ENCODE data around the gene ACR.
A peak's percentile ranks its signal among the peaks of the same experiment; 100 is the strongest.
"Not testable (repeated sequence)": the region's sequence is repeated elsewhere in the genome, so short reads cannot be mapped to it uniquely, and the experiment has no call there.

Gene ACR

DNA sequence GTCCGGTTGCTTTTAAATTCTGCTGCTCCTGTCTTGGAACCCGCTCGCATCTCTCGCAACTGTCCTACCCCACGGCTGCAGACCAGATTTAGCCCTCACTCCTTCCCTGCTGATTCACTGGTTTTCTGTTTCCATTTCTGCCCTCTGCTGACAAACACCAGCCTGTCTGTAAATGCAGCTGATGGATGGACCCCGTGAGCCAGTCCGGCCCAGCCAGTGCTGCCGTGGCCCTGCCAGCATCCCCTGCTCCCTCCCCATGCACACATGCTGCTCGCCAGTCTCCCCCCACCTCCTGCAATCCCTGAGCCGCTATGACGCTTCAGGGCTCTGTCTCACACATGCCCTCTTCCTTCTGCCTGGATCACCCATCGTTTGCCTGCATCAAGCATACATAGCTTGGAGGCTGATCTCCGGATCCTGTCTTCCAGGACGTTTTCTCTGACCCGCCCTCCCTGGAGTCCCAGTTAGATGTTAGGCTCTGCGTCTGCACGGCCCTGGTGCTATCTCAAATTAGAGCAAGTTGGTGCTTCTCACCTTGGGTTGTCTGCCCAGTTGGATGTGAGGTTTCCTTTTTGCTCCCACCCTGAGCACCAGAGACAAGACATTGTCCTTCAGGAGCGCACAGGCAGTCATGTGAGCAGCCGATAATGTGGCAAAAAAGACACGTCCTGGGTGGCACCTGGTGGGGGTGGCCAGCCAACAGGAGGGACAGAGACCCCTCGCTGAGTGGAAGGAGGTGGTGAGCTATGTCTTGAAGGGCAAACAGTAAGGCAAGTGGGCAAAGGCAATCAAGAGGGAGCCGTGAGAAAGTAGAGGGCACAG, 4.3 kb upstream of the ACR start:
- no peak for DNase-seq

DNA sequence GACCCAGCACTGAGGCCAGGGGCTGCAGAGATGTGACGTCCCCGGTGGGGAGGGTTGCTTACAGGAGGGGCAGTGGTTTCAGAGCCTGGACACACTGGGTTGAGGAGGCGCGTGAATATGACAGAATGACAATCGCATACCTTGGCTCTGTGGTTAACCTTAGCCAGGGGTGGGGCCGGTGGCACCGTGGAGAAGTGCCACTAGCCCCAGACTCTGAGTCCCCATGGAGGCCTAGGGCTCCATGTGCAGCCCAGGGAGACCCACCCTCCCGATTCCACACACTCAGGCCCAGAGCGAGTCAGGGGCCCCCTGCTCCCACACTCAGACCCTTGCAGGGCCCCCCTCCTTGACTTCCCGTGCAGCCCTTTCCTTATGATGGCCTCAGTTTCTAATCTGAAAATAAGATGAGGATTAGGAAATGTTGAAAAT, 3.6 kb upstream of the ACR start:
- no peak for DNase-seq

DNA sequence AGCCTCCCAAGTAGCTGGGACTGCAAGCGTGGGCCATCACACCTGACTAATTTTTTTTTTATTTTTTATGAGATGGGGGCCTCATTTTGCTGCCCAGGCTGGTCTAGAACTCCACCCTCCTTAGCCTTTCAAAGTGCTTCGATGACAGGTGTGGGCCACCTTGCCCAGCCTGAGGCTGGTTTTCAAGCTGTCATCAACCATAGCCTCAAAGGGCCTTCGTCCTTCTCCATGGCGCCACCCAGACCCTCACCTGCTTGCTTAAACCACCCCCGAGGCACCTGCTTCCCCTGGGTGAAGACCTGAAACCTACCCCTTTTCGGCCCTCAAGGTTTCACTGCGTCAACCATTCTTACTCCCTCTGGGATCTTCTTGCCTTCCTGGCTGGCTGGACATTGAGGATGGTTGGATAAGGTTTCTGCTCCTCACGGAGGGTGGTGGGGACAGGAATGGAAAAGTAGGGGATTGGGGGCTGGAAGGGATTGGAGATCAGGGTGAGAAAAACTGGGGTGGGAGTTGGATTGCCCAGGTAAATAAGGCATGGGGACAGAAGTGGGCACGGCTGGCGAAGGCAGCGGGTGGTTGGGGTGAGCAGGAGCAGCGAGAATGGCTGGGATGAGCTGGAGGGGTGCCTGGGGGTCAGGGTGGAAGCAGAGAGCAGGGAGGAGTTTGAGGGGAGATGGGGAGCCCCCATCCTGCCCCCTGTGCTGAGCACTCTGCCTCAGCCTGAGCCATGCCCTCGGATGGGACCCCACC, 2.8 kb upstream of the ACR start:
- DNase-seq: no peak

DNA sequence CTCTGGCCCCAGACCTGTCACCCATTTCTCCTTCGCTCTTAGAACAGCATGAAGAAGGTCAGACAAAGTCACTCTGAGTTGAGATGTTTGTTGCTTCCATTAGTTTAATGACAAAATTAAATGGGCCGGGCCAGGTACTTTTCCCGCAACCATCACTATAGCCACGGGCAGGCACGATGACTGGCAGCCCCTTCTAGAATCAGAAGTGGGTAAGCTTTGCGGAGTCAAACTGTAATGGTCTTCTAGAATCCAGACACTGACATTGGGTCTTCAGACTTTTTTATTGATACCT, 2.3 kb upstream of the ACR start:
- no peak for DNase-seq

DNA sequence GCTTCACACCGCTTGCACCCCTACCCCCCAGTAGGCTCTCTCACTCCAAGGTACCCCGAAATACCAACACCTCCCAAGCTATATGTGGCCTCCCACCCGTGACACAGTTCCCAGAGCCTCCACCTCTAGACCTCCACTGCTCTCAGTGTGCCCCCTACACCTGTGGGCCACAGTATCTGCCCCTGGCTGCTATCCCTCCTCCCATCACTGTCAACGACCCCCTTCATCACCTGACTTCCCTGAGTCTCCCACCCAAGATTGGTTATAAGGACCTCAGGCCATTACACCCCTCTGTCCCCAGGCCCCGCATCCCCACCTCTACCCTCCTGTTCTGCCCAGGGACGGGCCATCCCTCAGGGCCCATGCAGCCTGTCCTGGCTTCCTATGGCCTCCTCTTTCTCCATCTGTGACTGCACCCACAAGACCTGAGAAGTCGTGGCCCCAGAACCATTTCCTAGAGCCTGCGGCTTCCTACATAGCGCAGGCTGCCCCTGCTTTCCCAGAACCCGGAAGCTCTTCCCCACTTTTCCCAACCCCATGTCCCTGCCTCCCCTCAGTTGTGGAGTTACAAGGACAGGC, 734 bp downstream of the ACR start:
- DNase-seq: no peak

DNA sequence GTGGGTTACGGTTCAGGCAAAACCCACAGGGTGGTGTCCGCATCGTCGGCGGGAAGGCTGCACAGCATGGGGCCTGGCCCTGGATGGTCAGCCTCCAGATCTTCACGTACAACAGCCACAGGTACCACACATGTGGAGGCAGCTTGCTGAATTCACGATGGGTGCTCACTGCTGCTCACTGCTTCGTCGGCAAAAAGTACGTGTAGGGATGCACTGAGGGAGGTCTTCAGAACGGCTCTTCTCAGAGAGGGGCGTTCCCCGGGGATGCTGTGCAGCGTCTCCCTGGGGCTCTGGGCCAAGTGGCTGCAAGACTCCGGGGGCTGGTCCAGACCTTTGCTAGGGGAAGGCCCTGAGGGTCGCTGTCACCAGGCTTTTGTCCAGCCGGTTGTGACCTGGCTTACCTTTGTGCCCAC, 1.3 kb downstream of the ACR start:
- no peak for DNase-seq

DNA sequence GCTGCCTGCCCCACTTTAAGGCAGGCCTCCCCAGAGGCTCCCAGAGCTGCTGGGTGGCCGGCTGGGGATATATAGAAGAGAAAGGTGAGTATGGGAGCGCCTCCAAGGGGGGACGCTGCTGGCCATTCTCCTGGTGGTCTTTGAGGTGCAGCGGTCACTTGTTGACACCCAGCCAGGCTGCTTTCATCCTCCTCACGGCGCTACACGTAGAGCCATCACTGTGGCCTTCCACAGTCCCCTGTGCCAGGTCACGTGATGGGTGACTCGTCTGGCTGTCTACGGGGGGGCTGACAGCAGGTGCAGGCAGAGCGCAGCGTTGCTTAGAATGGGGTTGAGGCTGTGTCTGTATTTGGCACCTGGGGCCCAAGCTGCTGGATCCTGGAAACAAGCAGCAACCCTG, 1.9 kb downstream of the ACR start:
- DNase-seq: peak; percentile 84

DNA sequence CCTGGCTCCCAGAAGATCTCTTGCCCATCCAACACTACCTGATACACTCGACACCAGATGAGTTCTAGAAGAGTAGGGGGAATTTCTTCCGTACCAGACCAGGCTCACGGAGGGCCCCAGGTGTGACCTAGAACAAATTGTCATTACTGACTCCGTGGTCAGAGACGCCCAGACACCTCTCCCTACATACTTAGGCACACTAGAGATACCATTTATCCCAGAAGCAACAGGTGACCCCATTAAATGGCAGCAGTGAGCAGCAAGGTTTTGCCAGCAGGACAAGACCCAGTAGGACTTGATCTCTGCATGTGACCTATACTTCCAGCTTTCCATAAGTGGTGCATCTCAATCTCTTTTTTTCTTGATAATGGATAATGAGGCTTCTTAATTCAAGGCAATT, 2.7 kb downstream of the ACR start:
- not testable (repeated sequence) for DNase-seq

DNA sequence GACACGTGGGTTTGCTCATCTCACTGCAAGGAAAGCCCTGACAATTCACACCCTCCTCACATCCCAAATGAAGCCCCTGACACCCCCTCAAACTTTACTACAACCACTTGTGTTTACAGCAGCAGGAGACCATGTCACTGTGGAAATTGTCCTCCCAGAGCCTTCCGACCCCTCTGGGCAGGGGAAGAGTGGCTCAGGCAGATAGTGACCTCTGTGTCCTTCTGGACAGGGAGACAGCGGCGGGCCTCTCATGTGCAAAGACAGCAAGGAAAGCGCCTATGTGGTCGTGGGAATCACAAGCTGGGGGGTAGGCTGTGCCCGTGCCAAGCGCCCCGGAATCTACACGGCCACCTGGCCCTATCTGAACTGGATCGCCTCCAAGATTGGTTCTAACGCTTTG, 6.4 kb downstream of the ACR start:
- not testable (repeated sequence) for DNase-seq

DNA sequence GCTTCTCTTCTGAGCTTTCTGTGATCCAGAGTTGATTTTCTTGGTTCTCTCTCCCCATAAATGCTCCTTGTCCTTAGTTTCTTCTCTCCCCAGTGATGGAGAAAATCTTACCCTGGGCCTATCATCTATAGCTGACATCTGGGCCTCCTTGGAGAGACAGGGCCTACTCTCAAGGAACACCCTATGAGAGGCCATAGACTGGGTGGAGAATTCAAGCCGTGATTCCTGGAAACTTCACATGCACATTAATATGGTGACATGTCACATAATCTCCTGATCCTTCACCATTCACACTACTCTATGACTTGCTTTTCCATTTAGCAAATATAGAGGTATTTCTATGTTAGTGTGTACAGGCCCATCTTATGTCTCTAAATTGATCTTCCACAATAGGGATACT, 9.5 kb downstream of the ACR start:
- DNase-seq: not testable (repeated sequence)

DNA sequence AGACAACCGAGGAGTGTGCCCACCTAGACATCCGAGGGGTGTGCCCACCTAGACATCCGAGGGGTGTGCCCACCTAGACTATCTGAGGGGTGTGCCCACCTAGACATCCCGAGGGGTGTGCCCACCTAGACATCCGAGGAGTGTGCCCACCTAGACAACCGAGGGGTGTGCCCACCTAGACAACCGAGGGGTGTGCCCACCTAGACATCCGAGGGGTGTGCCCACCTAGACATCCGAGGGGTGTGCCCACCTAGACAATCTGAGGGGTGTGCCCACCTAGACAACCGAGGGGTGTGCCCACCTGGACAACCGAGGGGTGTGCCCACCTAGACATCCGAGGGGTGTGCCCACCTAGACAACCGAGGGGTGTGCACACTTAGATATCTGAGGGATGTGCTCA, 10.6 kb downstream of the ACR start:
- DNase-seq: not testable (repeated sequence)

DNA sequence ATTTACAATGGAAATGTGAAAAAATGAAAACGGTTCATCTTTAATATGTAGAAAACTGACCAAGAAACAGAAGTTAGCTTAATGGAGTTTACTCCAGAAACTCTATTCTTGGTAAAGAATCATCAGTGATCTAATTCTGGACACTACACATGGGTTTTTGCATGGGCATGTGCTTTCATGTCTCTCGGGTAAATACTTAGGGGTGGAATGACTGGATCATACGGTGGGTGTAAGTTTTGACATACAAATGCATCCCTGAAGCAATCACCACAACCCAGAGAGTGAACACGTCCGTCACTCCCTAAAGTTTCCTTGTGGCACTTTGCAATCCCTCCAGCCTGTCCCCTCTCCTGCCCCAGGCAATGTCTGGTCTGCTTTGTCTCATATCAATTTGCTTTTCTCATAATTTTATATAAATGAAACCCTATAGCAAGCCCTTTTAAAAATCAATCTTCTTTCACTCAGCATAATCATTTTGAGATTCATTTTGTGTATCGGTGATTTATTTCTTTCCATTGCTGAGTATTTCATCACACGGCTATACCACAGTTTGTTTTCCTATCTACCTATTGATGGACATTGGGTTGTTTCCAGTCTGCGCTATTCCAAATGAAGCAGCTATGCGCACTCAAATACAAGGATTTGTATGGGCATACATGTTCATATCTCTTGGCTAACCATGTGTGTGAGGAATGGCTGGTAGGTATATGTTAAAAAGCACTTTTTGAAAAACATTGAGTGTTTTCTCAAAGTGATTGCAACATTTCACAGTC, 11.5 kb downstream of the ACR start:
- DNase-seq: not testable (repeated sequence)

DNA sequence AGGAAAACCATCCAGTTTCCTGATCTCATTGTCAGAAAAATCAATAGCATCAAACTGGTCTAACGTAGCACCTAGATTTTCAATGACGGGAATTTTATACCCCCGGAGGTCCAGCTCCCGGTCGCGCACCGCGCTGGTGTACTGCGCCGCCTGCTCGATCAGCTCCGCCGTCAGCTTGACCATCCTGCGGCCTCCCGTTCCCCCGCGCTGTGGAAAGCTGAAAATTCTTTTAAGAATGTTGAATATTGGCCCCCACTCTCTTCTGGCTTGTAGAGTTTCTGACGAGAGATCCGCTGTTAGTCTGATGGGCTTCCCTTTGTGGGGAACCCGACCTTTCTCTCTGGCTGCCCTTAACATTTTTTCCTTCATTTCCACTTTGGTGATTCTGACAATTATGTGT, 17.2 kb downstream of the ACR start:
- DNase-seq: not testable (repeated sequence)

DNA sequence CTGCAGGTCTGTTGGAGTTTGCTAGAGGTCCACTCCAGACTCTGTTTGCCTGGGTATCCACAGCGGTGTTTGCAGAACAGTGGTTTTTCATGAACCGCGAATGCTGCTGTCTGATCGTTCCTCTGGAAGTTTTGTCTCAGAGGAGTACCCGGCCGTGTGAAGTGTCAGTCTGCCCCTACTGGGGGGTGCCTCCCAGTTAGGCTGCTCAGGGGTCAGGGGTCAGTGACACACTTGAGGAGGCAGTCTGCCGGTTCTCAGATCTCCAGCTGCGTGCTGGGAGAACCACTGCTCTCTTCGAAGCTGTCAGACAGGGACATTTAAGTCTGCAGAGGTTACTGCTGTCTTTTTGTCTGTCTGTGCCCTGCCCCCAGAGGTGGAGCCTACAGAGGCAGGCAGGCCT, 18.4 kb downstream of the ACR start:
- not testable (repeated sequence) for DNase-seq

DNA sequence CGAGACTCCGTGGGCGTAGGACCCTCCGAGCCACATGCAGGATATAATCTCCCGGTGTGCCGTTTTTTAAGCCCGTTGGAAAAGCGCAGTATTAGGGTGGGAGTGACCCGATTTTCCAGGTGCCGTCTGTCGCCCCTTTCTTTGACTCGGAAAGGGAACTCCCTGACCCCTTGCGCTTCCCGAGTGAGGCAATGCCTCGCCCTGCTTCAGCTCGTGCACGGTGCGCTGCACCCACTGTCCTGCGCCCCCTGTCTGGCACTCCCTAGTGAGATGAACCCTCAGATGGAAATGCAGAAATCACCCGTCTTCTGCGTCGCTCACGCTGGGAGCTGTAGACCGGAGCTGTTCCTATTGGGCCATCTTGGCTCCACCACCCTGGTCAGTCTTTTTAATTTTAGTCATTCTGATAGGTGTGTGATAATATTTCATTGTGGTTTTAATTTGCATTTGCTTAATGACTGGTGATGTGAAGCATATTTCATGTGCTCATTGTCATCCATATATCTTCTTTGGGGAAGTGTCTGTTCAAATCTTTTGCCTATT, 19.0 kb downstream of the ACR start:
- not testable (repeated sequence) for DNase-seq

DNA sequence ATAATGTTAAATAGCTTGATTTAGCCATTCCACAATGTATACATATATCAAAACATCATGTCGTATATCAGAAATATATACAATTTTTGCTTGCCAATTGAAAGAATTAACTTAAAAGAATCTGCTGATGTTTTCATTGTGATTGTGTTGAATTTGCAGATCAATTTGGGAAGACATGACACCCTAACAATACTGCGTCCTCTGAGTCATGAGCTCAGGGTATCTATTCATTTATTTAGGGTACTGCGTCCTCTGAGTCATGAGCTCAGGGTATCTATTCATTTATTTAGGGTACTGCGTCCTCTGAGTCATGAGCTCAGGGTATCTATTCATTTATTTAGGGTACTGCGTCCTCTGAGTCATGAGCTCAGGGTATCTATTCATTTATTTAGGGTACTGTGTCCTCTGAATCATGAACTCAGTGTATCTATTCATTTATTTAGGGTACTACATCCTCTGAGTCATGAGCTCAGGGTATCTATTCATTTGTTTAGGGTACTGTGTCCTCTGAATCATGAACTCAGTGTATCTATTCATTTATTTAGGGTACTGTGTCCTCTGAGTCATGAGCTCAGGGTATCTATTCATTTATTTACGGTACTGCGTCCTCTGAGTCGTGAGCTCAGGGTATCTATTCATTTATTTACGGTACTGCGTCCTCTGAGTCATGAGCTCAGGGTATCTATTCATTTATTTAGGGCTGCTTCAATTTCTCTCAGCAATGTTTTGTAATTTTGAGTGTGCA, 21.8 kb downstream of the ACR start:
- peak; percentile 34 for DNase-seq

DNA sequence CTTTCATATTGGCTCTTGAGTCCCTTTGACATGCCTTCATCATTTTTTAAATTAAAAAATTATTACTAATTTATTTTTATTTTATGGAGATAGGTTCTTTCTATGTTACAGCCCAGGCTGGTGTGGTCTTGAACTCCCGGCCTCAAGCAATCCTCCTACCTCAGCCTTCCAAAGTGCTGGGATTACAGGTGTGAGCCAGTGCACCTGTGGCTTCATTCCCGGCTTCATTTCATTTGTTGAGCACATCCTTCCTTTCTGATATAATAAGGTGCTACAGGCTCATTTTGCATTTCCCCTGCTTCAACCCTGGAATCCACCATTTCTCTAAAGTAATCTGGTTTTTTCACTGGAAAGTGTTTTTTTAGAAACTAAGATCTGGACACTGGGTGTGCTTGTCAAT, 23.8 kb downstream of the ACR start:
- not testable (repeated sequence) for DNase-seq

DNA sequence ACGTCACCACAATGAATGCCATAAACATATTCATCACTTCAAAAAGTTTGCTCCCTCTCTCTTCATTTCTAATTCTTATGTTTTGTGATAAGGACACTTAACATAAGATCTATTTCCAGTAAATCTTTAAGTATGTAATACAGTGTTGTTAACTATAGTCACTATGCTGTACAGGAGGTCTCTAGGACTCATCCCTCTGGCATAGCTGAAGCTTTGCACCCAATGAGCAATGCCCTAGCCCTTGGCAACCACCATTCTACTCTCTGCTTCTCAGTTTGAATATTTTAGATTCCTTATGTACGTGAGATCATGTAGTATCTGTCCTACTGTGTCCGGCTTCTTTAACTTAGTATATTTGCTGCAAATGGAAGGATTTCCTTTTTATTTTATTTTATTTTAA, 26.3 kb downstream of the ACR start:
- not testable (repeated sequence) for DNase-seq

DNA sequence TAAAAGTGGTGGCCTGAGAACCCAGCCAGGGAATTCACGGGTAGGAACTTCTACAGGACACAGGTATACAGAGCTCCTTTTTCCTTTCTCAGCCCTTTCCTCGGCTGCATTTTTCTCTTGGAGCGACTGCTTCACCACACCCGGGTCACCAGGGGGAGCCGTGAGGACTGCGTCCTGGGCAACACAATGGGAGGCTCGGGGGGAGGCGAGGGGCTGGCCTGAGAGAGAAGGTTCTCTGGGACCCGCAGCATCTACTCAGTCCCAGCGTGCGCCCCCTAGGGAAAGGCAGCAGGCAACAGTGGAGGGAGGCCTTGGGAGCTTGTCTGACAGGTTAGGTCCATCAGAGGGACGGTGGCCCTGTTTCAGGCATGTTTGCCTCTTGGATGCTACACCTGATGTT, 37.1 kb downstream of the ACR start:
- peak; percentile 66 for DNase-seq

DNA sequence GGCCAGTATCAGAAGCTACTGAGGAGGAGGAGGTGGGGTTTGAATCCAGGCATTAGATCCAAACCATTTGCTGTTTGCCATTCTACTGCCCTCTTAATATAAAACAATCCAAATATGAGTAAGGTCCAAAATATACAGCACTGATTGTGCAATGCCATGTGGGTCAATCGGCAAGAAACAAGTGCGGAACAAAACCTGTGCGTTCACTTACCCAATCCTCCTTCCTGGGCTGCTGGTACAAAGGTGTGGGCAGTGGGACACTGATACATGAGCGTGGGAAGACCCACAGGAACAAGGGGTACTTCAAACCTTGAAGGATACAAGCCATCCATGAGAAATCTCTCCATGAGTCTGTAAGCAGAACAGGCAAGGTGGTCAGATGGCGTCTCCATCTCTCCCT, 39.6 kb downstream of the ACR start:
- DNase-seq: not testable (repeated sequence)

DNA sequence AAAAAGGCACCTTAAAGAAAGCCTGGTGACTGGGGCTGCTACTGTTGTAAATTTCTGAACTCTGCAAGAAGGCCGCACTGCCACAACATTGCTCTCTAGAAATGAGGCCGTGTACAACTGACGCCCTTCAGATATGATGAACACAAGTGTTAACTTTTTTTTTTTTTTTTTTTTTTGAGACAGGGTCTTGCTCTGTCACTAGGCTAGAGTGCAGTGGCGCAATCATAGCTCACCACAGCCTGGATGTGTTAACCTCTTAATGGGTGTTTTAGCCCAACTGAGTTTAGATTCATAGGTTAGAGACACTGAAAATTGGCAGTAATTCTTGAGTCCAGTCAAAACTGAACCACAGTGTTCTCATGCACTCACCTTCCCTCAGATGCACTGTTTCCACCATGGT, 42.2 kb downstream of the ACR start:
- not testable (repeated sequence) for DNase-seq

DNA sequence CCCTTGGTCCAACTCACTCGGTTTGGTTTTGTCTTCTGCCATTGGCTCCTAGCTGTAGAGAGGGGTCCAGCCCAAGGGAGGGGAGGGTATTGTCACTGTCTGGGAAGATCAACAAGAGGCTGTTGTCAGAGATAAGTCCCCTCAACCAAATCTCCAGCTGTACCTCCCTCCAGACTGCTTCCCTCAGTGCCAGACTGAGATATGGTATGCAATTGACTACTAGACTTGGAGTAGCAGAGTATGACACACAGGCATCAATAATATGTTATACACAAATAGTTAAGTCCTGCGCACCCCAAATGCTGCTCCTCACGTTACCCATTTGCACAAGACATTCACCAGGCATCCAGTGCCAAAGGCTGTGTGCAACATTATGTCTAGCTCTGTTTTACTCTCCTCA, 44.2 kb downstream of the ACR start:
- not testable (repeated sequence) for DNase-seq
